Esophagus muscularis mucosa (tissue), 4 donors: ENCODE measurements around the gene DPYSL3. TPM values are rescaled to one million over a fixed set of nuclear protein-coding genes. Genes with fewer than 3 reads are reported as not detected.

Experiments used
- DNase-seq: peaks from one replicate; pipeline ENCODE4 v3.0.0-alpha.2; 2017; ENCODE audit errors: extremely low spot score
- H3K27ac ChIP-seq, 4 donors: fragments of 200-600 bp; sonication (generic); replicated peaks in 1 of 4; 1 replicate in 3 of 4; 2 replicates in 1 of 4; pipeline ENCODE4 v1.5.1; 2016 to 2019; ENCODE audit warnings: mild to moderate bottlenecking in 1 of 4
- H3K27me3 ChIP-seq, 4 donors: fragments of 200-600 bp; sonication (generic); one replicate each; pipeline versions ENCODE4 v1.5.1 to v1.6.0; 2016 to 2019
- H3K36me3 ChIP-seq, 4 donors: fragments of 200-600 bp; sonication (generic); one replicate each; pipeline ENCODE4 v1.5.1; 2016 to 2019
- H3K4me1 ChIP-seq, 4 donors: fragments of 200-600 bp; sonication (generic); one replicate each; pipeline ENCODE4 v1.5.1; 2016 to 2019
- H3K4me3 ChIP-seq, 4 donors: fragments of 200-600 bp; sonication (generic); 1 replicate in 2 of 4; 2 replicates in 2 of 4; pipeline ENCODE4 v1.5.1; 2016 to 2019; ENCODE audit warnings: mild to moderate bottlenecking in 4 of 4, moderate library complexity in 1 of 4
- H3K9me3 ChIP-seq, 4 donors: fragments of 200-600 bp; sonication (generic); 1 replicate in 3 of 4; 2 replicates in 1 of 4; pipeline ENCODE4 v1.5.1; 2016 to 2019
- CTCF ChIP-seq, 3 experiments: fragments of 200-600 bp in 2 of 3; fragments of 450-650 bp in 1 of 3; sonication (generic) in 2 of 3; IDR thresholded peaks; one replicate each; pipeline ENCODE4 v1.5.1; 2017 to 2019; ENCODE audit warnings: antibody characterized with exemption in 3 of 3, mild to moderate bottlenecking in 2 of 3, moderate library complexity in 1 of 3
- EP300 ChIP-seq: sonication (generic); formaldehyde crosslinking; IDR thresholded peaks from one replicate; pipeline ENCODE4 v1.6.1; 2017; ENCODE audit warnings: antibody characterized with exemption
- POLR2A ChIP-seq: fragments of 450-650 bp; IDR thresholded peaks from one replicate; pipeline ENCODE4 v1.6.1; 2017; ENCODE audit warnings: antibody characterized with exemption, moderate library complexity, mild to moderate bottlenecking, low read depth
- POLR2AphosphoS5 ChIP-seq, 2 donors: sonication (generic); formaldehyde crosslinking; IDR thresholded peaks; one replicate each; pipeline ENCODE4 v1.6.1; 2017; ENCODE audit warnings: antibody characterized with exemption in 2 of 2
- WGBS: methylation state at CpG from one replicate; pipeline ENCODE4 v1.1.5; 2018; 5-methylcytosine and 5-hydroxymethylcytosine counted together
- intact Hi-C: fragments of 100-400 bp; cut with DNase I; formaldehyde crosslinking; loops from one replicate; pipeline ENCODE4 v1.15.1; 2023
- total RNA-seq, 4 donors: library from RNA; depleted of rRNA; stranded (reverse); fragments of >200 nt; gene quantifications; one replicate each; pipeline versions ENCODE4 v1.1.0 to v1.2.1, GENCODE V29; 2016

The DPYSL3 gene
- total RNA-seq, 4 donors from 2014 or later: 295 to 449 (median 378) TPM

GRCh38 chr5:147436596-147436995 lies 73.3 kb downstream of the DPYSL3 start:
- intact Hi-C loops: no loop called here
- Histone ChIP-seq H3K4me3 (no peak overlapping the region), H3K36me3 (no peaks in the 10 kb centered on the region), H3K27ac (peak overlapping the region; percentile 49 to 99 (median 96)), H3K4me1 (peaks cover 8 to 100% (median 99%) of the 10 kb centered on the region in 4 donors), H3K9me3 (no peaks in the 10 kb centered on the region), H3K27me3 (no peaks in the 10 kb centered on the region)
- no peak for DNase-seq
- 65% methylated on average over 3 of the region's 3 CpGs for WGBS
- no peak for TF ChIP-seq CTCF (IDR thresholded peaks at IDR 0.05)

GRCh38 chr5:147434049-147434448 lies 75.8 kb downstream of the DPYSL3 start:
- H3K4me1 ChIP-seq: peaks cover 14 to 100% (median 98%) of the 10 kb centered on the region in 4 donors
- no peaks in the 10 kb centered on the region for H3K27me3 ChIP-seq
- no peaks in the 10 kb centered on the region for H3K9me3 ChIP-seq
- peak overlapping the region; percentile 24 to 98 (median 71) for H3K27ac ChIP-seq
- TF ChIP-seq CTCF (IDR thresholded peaks at IDR 0.05) (no peak), EP300 (no peak), POLR2A (no peak), POLR2AphosphoS5 (IDR thresholded peaks at IDR 0.05) (no peak)
- H3K4me3 ChIP-seq: no peak overlapping the region
- no peaks in the 10 kb centered on the region for H3K36me3 ChIP-seq
- intact Hi-C loops: no loop called here
- no peak for DNase-seq
- WGBS: 84% methylated on average over 3 of the region's 3 CpGs

GRCh38 chr5:147432323-147432722 lies 77.5 kb downstream of the DPYSL3 start:
- Histone ChIP-seq H3K9me3 (no peaks in the 10 kb centered on the region), H3K4me3 (no peak overlapping the region), H3K27ac (peak overlapping the region; percentile 67 to 98 (median 74)), H3K4me1 (peaks cover 23 to 100% (median 98%) of the 10 kb centered on the region in 4 donors), H3K27me3 (no peaks in the 10 kb centered on the region), H3K36me3 (no peaks in the 10 kb centered on the region)
- intact Hi-C loops: no loop called here
- DNase-seq: no peak
- WGBS: 51% methylated on average over 4 of the region's 4 CpGs
- no peak for TF ChIP-seq POLR2A
- no peak for TF ChIP-seq EP300
- TF ChIP-seq CTCF (IDR thresholded peaks at IDR 0.05): no peak
- TF ChIP-seq POLR2AphosphoS5 (IDR thresholded peaks at IDR 0.05): no peak

GRCh38 chr5:147431586-147431985 lies 78.3 kb downstream of the DPYSL3 start:
- Histone ChIP-seq H3K4me3 (no peak overlapping the region), H3K27ac (peak overlapping the region; percentile 67 to 98 (median 74)), H3K27me3 (no peaks in the 10 kb centered on the region), H3K36me3 (no peaks in the 10 kb centered on the region), H3K4me1 (peaks cover 29 to 100% (median 98%) of the 10 kb centered on the region in 4 donors), H3K9me3 (no peaks in the 10 kb centered on the region)
- intact Hi-C loops: no loop called here
- TF ChIP-seq EP300 (no peak), CTCF (IDR thresholded peaks at IDR 0.05) (no peak), POLR2A (no peak), POLR2AphosphoS5 (IDR thresholded peaks at IDR 0.05) (no peak)
- 68% methylated on average over 3 of the region's 3 CpGs for WGBS
- DNase-seq: no peak

- peak overlapping the region; percentile 67 to 98 (median 74) for H3K27ac ChIP-seq
- intact Hi-C loops: no loop called here
- no peak for DNase-seq
- peaks cover 29 to 100% (median 98%) of the 10 kb centered on the region in 4 donors for H3K4me1 ChIP-seq
- TF ChIP-seq EP300: no peak
- H3K4me3 ChIP-seq: no peak overlapping the region
- 91% methylated on average over 2 of the region's 2 CpGs for WGBS
- H3K27me3 ChIP-seq: no peaks in the 10 kb centered on the region
- no peaks in the 10 kb centered on the region for H3K36me3 ChIP-seq
- no peaks in the 10 kb centered on the region for H3K9me3 ChIP-seq
These were observed 79.2 kb downstream of the DPYSL3 start for GRCh38 chr5:147430628-147431027.
